ENCODE data around the gene DNAJC13. TPM values are rescaled to one million over a fixed set of nuclear protein-coding genes. Genes with fewer than 3 reads are reported as not detected.

Gene DNAJC13
- total RNA-seq, 1 experiment from 2014 or later, result 28.8 TPM

GRCh38 chr3:132404276-132404675 is 13.0 kb upstream of the DNAJC13 start:
- ChIA-PET POLR2A (no interaction called here), RAD21 (ENCODE audit: low non-redundant PET in 1 of 2, low total read pairs in 2 of 2, uncharacterized antibody in 2 of 2, unreplicated experiment in 2 of 2) (no interaction called here)

GRCh38 chr3:132405188-132405587 is 12.1 kb upstream of the DNAJC13 start:
- CTCF ChIA-PET, result no interaction called here
- H2AFZ ChIP-seq (ENCODE audit: low read depth, low read length, poor library complexity, severe bottlenecking), result no peak overlapping the region
- no peaks in the 10 kb centered on the region for H3K36me3 ChIP-seq (ENCODE audit: control insufficient read depth in 1 of 2, insufficient read depth in 2 of 2, low read length in 2 of 2)
- H4K20me1 ChIP-seq (ENCODE audit: insufficient read depth), result no peaks in the 10 kb centered on the region
- H3K9ac ChIP-seq (ENCODE audit: low read length), result no peak overlapping the region
- H3K27me3 ChIP-seq (ENCODE audit: insufficient read depth, low read length), result peaks cover 16% of the 10 kb centered on the region; the same call in 1 of the 2 replicates
- BruUV-seq (replicated peaks), result no TSS peak
- no peaks in the 10 kb centered on the region for H3K9me2 ChIP-seq (ENCODE audit: insufficient read depth)
- H3K4me1 ChIP-seq (ENCODE audit: control insufficient read depth in 1 of 2, insufficient read depth in 2 of 2, low read length in 2 of 2), result no peaks in the 10 kb centered on the region
- no peaks in the 10 kb centered on the region for H3K9me3 ChIP-seq (ENCODE audit: control insufficient read depth in 1 of 2, insufficient read depth in 1 of 2, low read depth in 1 of 2, low read length in 2 of 2)
- intact Hi-C loops (cut with micrococcal nuclease), result no loop called here
- POLR2A ChIA-PET, result no interaction called here
- no peak overlapping the region for H3K27ac ChIP-seq (ENCODE audit: low read depth, low read length)
- ATAC-seq (no peak), DNase-seq (ENCODE audit: low read depth, low spot score) (no peak)
- no peaks in the 10 kb centered on the region for H3K79me2 ChIP-seq (ENCODE audit: insufficient read depth, low read length)
- no peak overlapping the region for H3K4me3 ChIP-seq (replicated peaks in 1 of 2; ENCODE audit: low read depth in 1 of 2, low read length in 2 of 2)
- no peak overlapping the region for H3K4me2 ChIP-seq (ENCODE audit: low read length)
- RAD21 ChIA-PET (ENCODE audit: low non-redundant PET in 1 of 2, low total read pairs in 2 of 2, uncharacterized antibody in 2 of 2, unreplicated experiment in 2 of 2), result no interaction called here
- TF ChIP-seq RAD21 (IDR thresholded peaks at IDR 0.05; ENCODE audit: low read depth) (no peak), JUND (IDR thresholded peaks at IDR 0.05) (no peak), EGR1 (IDR thresholded peaks at IDR 0.05; ENCODE audit: low read depth) (no peak), ELF1 (IDR thresholded peaks at IDR 0.05; ENCODE audit: borderline replicate concordance, low read depth) (no peak), EZH2phosphoT487 (IDR thresholded peaks at IDR 0.05; ENCODE audit: borderline replicate concordance) (no peak), YY1 (IDR thresholded peaks at IDR 0.05; ENCODE audit: extremely low read depth, insufficient replicate concordance, low read depth, low read length) (no peak), CEBPB (IDR thresholded peaks at IDR 0.05; ENCODE audit: low read depth) (no peak), SRF (IDR thresholded peaks at IDR 0.05; ENCODE audit: low read depth) (no peak)
- TF ChIP-seq, protein P1, sequence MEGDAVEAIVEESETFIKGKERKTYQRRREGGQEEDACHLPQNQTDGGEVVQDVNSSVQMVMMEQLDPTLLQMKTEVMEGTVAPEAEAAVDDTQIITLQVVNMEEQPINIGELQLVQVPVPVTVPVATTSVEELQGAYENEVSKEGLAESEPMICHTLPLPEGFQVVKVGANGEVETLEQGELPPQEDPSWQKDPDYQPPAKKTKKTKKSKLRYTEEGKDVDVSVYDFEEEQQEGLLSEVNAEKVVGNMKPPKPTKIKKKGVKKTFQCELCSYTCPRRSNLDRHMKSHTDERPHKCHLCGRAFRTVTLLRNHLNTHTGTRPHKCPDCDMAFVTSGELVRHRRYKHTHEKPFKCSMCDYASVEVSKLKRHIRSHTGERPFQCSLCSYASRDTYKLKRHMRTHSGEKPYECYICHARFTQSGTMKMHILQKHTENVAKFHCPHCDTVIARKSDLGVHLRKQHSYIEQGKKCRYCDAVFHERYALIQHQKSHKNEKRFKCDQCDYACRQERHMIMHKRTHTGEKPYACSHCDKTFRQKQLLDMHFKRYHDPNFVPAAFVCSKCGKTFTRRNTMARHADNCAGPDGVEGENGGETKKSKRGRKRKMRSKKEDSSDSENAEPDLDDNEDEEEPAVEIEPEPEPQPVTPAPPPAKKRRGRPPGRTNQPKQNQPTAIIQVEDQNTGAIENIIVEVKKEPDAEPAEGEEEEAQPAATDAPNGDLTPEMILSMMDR (IDR thresholded peaks at IDR 0.05 in 2 of 3, conservative IDR thresholded peaks at IDR 0.05 in 1 of 3; ENCODE audit: borderline replicate concordance in 1 of 3, insufficient read depth in 1 of 3, low read depth in 2 of 3, low read length in 2 of 3), result no peak
- TF ChIP-seq, protein P2, sequence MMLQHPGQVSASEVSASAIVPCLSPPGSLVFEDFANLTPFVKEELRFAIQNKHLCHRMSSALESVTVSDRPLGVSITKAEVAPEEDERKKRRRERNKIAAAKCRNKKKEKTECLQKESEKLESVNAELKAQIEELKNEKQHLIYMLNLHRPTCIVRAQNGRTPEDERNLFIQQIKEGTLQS (IDR thresholded peaks at IDR 0.05), result no peak
- TF ChIP-seq, protein P3, sequence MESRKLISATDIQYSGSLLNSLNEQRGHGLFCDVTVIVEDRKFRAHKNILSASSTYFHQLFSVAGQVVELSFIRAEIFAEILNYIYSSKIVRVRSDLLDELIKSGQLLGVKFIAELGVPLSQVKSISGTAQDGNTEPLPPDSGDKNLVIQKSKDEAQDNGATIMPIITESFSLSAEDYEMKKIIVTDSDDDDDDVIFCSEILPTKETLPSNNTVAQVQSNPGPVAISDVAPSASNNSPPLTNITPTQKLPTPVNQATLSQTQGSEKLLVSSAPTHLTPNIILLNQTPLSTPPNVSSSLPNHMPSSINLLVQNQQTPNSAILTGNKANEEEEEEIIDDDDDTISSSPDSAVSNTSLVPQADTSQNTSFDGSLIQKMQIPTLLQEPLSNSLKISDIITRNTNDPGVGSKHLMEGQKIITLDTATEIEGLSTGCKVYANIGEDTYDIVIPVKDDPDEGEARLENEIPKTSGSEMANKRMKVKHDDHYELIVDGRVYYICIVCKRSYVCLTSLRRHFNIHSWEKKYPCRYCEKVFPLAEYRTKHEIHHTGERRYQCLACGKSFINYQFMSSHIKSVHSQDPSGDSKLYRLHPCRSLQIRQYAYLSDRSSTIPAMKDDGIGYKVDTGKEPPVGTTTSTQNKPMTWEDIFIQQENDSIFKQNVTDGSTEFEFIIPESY (IDR thresholded peaks at IDR 0.05; ENCODE audit: extremely low read depth, insufficient replicate concordance, low read length), result no peak

More at GRCh38 chr3:132404276-132404675, 13.0 kb upstream of the DNAJC13 start:
- no peak for TF ChIP-seq EZH2phosphoT487 (IDR thresholded peaks at IDR 0.05; ENCODE audit: borderline replicate concordance)
- TF ChIP-seq, protein P1 (IDR thresholded peaks at IDR 0.05 in 2 of 3, conservative IDR thresholded peaks at IDR 0.05 in 1 of 3; ENCODE audit: borderline replicate concordance in 1 of 3, insufficient read depth in 1 of 3, low read depth in 2 of 3, low read length in 2 of 3), result no peak
- TF ChIP-seq FOSL1 (IDR thresholded peaks at IDR 0.05; ENCODE audit: low read depth), result no peak
- no peak for TF ChIP-seq POLR2AphosphoS5 (IDR thresholded peaks at IDR 0.05; ENCODE audit: low read depth, low read length)
- H3K9me2 ChIP-seq (ENCODE audit: insufficient read depth), result no peaks in the 10 kb centered on the region
- no TSS peak for BruUV-seq (replicated peaks)
- intact Hi-C loops (cut with micrococcal nuclease), result no loop called here
- CTCF ChIA-PET, result no interaction called here
- H3K9ac ChIP-seq (ENCODE audit: low read length), result no peak overlapping the region
- ATAC-seq (no peak), DNase-seq (ENCODE audit: low read depth, low spot score) (no peak)
- no peak overlapping the region for H2AFZ ChIP-seq (ENCODE audit: low read depth, low read length, poor library complexity, severe bottlenecking)
- no peak overlapping the region for H3K27ac ChIP-seq (ENCODE audit: low read depth, low read length)
- H3K27me3 ChIP-seq (ENCODE audit: insufficient read depth, low read length), result peaks cover 16% of the 10 kb centered on the region; the same call in 1 of the 2 replicates
- no peaks in the 10 kb centered on the region for H3K4me1 ChIP-seq (ENCODE audit: control insufficient read depth in 1 of 2, insufficient read depth in 2 of 2, low read length in 2 of 2)
- no peak overlapping the region for H3K4me2 ChIP-seq (ENCODE audit: low read length)
- no peaks in the 10 kb centered on the region for H3K9me3 ChIP-seq (ENCODE audit: control insufficient read depth in 1 of 2, insufficient read depth in 1 of 2, low read depth in 1 of 2, low read length in 2 of 2)
- no peaks in the 10 kb centered on the region for H4K20me1 ChIP-seq (ENCODE audit: insufficient read depth)
- H3K4me3 ChIP-seq (replicated peaks in 1 of 2; ENCODE audit: low read depth in 1 of 2, low read length in 2 of 2), result no peak overlapping the region
- no peaks in the 10 kb centered on the region for H3K36me3 ChIP-seq (ENCODE audit: control insufficient read depth in 1 of 2, insufficient read depth in 2 of 2, low read length in 2 of 2)
- no peaks in the 10 kb centered on the region for H3K79me2 ChIP-seq (ENCODE audit: insufficient read depth, low read length)
